Measurements from ENCODE around the gene METAP1D. TPM values are rescaled to one million over a fixed set of nuclear protein-coding genes. Genes with fewer than 3 reads are reported as not detected.
A peak's percentile ranks its signal among the peaks of the same experiment; 100 is the strongest.
"Not testable (repeated sequence)": the region's sequence is repeated elsewhere in the genome, so short reads cannot be mapped to it uniquely, and the experiment has no call there.

The METAP1D gene
- total RNA-seq, 1 donor from 2014 or later = 8.8 TPM

DNA sequence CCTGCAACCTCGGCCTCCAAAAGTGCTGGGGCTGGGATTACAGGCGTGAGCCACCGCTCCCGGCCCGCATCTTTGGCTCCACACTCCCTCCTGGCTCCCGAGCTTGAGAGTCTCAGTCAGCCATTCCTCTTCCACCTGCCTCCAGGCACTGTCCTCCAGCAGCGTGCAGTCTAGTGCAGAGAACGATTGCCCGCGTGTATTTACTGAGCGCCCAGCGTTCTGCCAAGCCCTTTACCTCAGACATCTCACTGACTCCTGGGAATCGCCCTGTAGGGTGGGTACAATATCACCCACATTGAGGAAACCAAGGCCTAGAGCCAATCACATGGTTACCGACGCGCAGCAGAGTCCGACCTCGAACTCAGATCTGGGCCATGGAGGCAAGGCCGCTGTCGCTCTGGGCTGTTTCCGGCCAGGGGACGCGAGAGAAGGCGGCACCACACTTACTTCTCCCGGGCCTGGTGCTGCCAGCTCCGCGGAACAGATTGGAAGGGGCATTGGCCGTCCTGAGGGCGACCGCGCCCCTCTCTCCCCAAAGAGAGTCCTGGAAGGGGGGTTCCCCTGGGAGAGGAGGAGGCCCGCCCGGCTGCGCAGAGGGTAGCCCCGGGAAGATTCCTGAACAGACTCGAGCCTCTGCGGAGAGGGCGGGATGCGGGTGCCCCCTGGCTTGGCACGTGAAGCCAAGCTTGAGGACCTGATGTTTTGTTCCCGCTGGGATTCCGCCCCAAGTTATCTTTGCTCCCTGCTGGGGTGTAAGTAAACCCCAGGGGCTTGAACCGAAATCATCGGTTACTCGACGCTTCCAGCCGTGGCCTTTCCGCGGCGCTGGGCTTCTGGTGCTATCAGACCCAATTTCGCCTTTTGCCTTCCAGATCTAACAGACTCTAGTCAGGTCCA, 108.2 kb downstream of the METAP1D start:
- H3K9me3 ChIP-seq = no peaks in the 10 kb centered on the region
- H3K4me3 ChIP-seq = no peak overlapping the region
- no peak overlapping the region for H3K27ac ChIP-seq
- H3K27me3 ChIP-seq = peaks cover 20% of the 10 kb centered on the region
- no peak for TF ChIP-seq POLR2A (IDR thresholded peaks at IDR 0.05)
- TF ChIP-seq, protein P1, sequence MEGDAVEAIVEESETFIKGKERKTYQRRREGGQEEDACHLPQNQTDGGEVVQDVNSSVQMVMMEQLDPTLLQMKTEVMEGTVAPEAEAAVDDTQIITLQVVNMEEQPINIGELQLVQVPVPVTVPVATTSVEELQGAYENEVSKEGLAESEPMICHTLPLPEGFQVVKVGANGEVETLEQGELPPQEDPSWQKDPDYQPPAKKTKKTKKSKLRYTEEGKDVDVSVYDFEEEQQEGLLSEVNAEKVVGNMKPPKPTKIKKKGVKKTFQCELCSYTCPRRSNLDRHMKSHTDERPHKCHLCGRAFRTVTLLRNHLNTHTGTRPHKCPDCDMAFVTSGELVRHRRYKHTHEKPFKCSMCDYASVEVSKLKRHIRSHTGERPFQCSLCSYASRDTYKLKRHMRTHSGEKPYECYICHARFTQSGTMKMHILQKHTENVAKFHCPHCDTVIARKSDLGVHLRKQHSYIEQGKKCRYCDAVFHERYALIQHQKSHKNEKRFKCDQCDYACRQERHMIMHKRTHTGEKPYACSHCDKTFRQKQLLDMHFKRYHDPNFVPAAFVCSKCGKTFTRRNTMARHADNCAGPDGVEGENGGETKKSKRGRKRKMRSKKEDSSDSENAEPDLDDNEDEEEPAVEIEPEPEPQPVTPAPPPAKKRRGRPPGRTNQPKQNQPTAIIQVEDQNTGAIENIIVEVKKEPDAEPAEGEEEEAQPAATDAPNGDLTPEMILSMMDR (IDR thresholded peaks at IDR 0.05) = no peak
- no peak for TF ChIP-seq POLR2AphosphoS5 (IDR thresholded peaks at IDR 0.05; ENCODE audit: insufficient read depth in 1 of 2, low read depth in 1 of 2)
- no peaks in the 10 kb centered on the region for H3K36me3 ChIP-seq
- intact Hi-C loops (cut with DNase I) = loop anchor here (10.0 kb wide), 2 partner anchors 293 to 403 kb away; no protein-coding TSS in a partner anchor
- DNase-seq (ENCODE audit: extremely low spot score in 2 of 2) = no peak
- H3K4me1 ChIP-seq = peaks cover 23% of the 10 kb centered on the region

DNA sequence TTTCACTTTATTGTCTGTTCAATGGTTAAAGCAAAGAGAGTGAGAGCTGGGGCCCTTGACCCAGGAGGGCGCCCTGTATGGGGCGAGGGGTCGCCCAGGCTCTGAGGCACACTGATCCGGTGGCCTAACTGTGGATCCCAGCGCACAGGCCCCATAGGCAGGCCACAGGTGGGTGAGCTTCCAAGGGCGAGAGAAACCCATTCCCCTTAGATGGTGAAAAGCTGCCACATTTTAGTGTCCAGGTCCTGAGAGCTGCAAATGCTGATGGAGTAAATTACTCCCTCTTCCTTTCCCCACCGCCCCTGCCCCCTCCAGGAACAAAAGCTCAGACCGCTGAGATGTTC, 108.8 kb downstream of the METAP1D start:
- TF ChIP-seq POLR2A (IDR thresholded peaks at IDR 0.05) = no peak
- no peak for TF ChIP-seq POLR2AphosphoS5 (IDR thresholded peaks at IDR 0.05; ENCODE audit: insufficient read depth in 1 of 2, low read depth in 1 of 2)
- H3K9me3 ChIP-seq = no peaks in the 10 kb centered on the region
- no peak overlapping the region for H3K27ac ChIP-seq
- no peak overlapping the region for H3K4me3 ChIP-seq
- DNase-seq (ENCODE audit: extremely low spot score in 2 of 2) = no peak
- H3K27me3 ChIP-seq = peaks cover 19% of the 10 kb centered on the region
- peaks cover 17% of the 10 kb centered on the region for H3K4me1 ChIP-seq
- intact Hi-C loops (cut with DNase I) = loop anchor here (10.0 kb wide), 2 partner anchors 294 to 404 kb away; no protein-coding TSS in a partner anchor
- H3K36me3 ChIP-seq = no peaks in the 10 kb centered on the region

DNA sequence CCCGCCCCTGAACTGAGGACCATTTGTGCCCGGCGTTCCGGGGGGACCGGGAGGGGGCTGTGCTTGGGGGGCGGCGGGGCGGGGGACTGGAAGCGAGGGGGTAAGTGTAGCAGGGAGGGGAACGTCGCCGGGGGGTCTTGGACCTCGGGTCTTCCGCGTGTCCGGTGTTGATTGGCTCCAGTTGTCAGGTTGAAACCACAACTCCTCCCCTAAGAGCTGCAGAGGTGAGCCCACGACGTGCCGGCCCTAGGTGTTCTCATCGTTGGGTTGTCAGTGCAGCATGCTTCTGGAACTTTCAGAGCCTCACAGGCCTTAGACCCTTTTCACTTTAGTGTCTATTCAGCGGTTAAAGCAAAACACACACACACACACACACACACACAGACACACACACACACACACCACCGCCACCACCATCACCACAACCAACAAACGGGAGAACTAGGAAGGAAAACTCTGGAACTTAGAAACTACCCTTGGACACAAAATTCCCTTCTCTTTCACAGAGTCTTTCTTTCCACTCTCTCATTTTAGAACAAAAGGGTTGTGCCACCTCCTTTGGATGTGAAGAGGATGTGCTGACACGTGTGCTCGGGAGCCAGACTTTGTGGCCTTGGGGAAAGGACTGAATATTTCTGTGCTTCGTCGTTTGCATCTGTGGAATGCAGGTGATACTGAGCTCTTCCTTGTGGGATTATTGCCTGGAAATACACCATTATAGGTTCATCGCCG, 109.7 kb downstream of the METAP1D start:
- Histone ChIP-seq H3K27ac (no peak overlapping the region), H3K4me1 (peaks cover 11% of the 10 kb centered on the region), H3K4me3 (no peak overlapping the region), H3K36me3 (no peaks in the 10 kb centered on the region), H3K9me3 (no peaks in the 10 kb centered on the region), H3K27me3 (peaks cover 19% of the 10 kb centered on the region)
- DNase-seq (ENCODE audit: extremely low spot score in 2 of 2) = no peak
- intact Hi-C loops (cut with DNase I) = loop anchor here (10.0 kb wide), 2 partner anchors 295 to 405 kb away; no protein-coding TSS in a partner anchor
- no peak for TF ChIP-seq POLR2A (IDR thresholded peaks at IDR 0.05)
- TF ChIP-seq POLR2AphosphoS5 (IDR thresholded peaks at IDR 0.05; ENCODE audit: insufficient read depth in 1 of 2, low read depth in 1 of 2) = no peak
- TF ChIP-seq, protein P1 (IDR thresholded peaks at IDR 0.05) = no peak

DNA sequence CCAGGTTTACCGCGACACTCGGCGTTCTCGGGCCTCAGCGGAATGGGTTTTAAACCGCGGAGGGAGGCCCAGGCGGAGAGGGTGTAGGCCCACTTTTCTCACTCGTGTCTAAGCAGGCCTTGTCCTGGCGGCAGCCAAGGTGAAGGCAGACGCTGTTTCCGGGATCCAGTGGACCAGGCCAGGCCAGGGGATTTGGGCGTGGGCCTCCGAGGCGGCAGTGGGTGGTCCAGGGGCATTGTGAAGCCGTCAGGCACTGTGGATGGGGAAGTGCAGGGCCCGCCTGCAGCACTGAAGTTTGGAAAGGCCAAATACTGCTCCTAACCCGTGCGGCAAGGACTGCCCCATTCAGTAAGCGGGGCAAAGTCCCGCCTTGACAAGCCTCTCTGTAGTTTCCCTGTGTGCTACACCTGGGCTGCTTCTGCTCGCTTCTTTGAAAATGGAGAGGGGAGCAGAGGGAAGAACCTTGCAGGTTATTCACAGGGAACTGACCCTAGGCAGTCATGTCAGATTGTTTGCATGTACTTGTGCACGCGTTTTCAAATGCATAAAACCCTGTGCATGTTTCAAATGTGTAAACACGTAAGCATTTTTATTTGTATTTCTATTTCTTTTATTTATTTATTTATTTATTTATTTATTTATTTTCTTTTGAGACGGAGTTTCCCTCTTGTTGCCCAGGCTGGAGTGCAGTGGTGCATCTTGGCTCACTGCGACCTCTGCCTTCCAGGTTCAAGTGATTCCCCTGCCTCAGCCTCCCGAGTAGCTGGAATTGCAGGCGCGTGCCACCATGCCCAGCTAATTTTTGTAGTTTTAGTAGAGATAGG, 110.4 kb downstream of the METAP1D start:
- H3K9me3 ChIP-seq = no peaks in the 10 kb centered on the region
- no peak overlapping the region for H3K27ac ChIP-seq
- H3K36me3 ChIP-seq = no peaks in the 10 kb centered on the region
- DNase-seq (ENCODE audit: extremely low spot score in 2 of 2) = no peak
- TF ChIP-seq POLR2AphosphoS5 (IDR thresholded peaks at IDR 0.05; ENCODE audit: insufficient read depth in 1 of 2, low read depth in 1 of 2) (no peak), POLR2A (IDR thresholded peaks at IDR 0.05) (no peak)
- TF ChIP-seq, protein P1 (IDR thresholded peaks at IDR 0.05) = no peak
- H3K27me3 ChIP-seq = peaks cover 19% of the 10 kb centered on the region
- no peak overlapping the region for H3K4me3 ChIP-seq
- intact Hi-C loops (cut with DNase I) = loop anchor here (10.0 kb wide), 2 partner anchors 295 to 405 kb away; no protein-coding TSS in a partner anchor
- H3K4me1 ChIP-seq = peaks cover 11% of the 10 kb centered on the region

DNA sequence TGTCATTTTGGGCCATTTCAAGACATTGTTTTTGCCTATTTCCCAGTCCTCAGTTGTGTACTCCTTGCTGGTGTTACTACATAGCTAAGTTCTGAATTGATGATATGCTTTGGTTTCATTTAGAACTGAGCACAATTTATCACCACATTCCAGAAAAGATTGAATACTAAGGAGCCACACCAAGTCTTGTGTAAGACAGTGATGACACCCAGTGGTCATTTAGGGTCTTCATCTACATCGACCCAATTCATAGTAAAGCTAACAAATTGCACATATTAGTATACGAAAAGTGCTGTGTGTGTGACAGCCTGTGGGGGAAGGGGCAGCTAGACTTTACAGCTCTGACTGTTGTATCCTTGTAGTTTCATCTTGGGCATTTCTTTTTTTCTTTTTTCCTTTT, 113.9 kb downstream of the METAP1D start:
- intact Hi-C loops (cut with DNase I) = no loop called here
- Histone ChIP-seq H3K27ac (no peak overlapping the region), H3K9me3 (no peaks in the 10 kb centered on the region), H3K36me3 (no peaks in the 10 kb centered on the region), H3K27me3 (peaks cover 4% of the 10 kb centered on the region), H3K4me3 (no peak overlapping the region), H3K4me1 (no peaks in the 10 kb centered on the region)
- TF ChIP-seq, protein P1 (IDR thresholded peaks at IDR 0.05) = peak in 2 of 3 experiments; percentile 27 to 35
- no peak for TF ChIP-seq POLR2AphosphoS5 (IDR thresholded peaks at IDR 0.05; ENCODE audit: insufficient read depth in 1 of 2, low read depth in 1 of 2)
- DNase-seq (ENCODE audit: extremely low spot score in 2 of 2) = no peak

DNA sequence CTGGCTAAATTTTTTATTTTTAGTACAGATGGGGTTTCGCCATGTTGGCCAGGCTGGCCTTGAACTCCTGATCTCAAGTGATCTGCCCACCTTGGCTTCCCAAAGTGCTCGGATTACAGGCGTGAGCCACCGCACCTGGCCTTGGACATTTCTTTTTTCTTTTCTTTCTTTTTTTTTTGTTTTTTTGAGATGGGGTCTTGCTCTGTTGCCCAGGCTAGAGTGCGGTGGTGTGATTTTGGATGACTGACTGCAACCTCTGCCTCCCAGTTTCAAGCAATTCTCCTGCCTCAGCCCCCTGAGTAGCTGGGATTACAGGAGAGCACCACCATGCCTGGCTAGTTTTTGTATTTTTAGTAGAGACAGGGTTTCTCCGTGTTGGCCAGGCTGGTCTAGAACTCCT, 114.4 kb downstream of the METAP1D start:
- H3K27ac ChIP-seq; H3K27me3 ChIP-seq; H3K36me3 ChIP-seq; H3K4me1 ChIP-seq; intact Hi-C loops (cut with DNase I); H3K4me3 ChIP-seq; H3K9me3 ChIP-seq; DNase-seq (ENCODE audit: extremely low spot score in 2 of 2): not testable (repeated sequence)

All from vagina (tissue), 2 donors.